H1 (cell line): ENCODE measurements around the gene INAFM2. TPM values are rescaled to one million over a fixed set of nuclear protein-coding genes. Genes with fewer than 3 reads are reported as not detected.

Experiments used
- CTCF ChIA-PET: fragments of 300-600 bp; sonication (Branson Sonifier 250); formaldehyde crosslinking; loops from one replicate; lab custom pipeline; 2021; ENCODE audit not compliant: partially characterized antibody; lab: Charles Lee
- POLR2A ChIA-PET: fragments of 300-600 bp; sonication (Branson Sonifier 250); formaldehyde crosslinking; loops from one replicate; lab custom pipeline; 2021; ENCODE audit warnings: inconsistent platforms; ENCODE audit not compliant: partially characterized antibody; lab: Charles Lee
- DNase-seq, 2 experiments: peaks; one replicate each; pipeline versions ENCODE4 v3.0.0 to v3.0.0-alpha.2; 2010 to 2022; ENCODE audit warnings: low spot score in 2 of 2, low read depth in 1 of 2, mixed read lengths in 1 of 2
- FAIRE-seq: peaks from 2 replicates; lab custom pipeline; 2011; peaks lifted over from hg19 to GRCh38; lab: Jason Lieb, UNC
- H2AFZ ChIP-seq: 2 replicates; pipeline ENCODE4 v1.8.1; 2012; ENCODE audit warnings: low read length, inconsistent platforms
- H2AK5ac ChIP-seq: 2 replicates; pipeline ENCODE4 v1.6.1; 2013; ENCODE audit warnings: low read depth, low read length
- H2BK120ac ChIP-seq: replicated peaks from 2 replicates; pipeline ENCODE3; 2013; ENCODE audit warnings: low read depth, low read length, inconsistent platforms
- H2BK12ac ChIP-seq: 2 replicates; pipeline ENCODE4 v1.6.1; 2013; ENCODE audit warnings: low read depth, low read length
- H2BK15ac ChIP-seq: 2 replicates; pipeline ENCODE4 v1.6.1; 2013; ENCODE audit warnings: low read length
- H2BK20ac ChIP-seq: 2 replicates; pipeline ENCODE4 v1.6.1; 2013; ENCODE audit warnings: low read length
- H2BK5ac ChIP-seq: 2 replicates; pipeline ENCODE4 v1.6.1; 2013; ENCODE audit warnings: low read depth, low read length
- H3K14ac ChIP-seq: 2 replicates; pipeline ENCODE4 v1.6.1; 2013; ENCODE audit warnings: inconsistent platforms; ENCODE audit not compliant: insufficient read length
- H3K18ac ChIP-seq: 2 replicates; pipeline ENCODE4 v1.6.1; 2013; ENCODE audit warnings: low read length; ENCODE audit errors: extremely low read depth
- H3K23ac ChIP-seq: 2 replicates; pipeline ENCODE4 v1.6.1; 2013; ENCODE audit warnings: inconsistent platforms; ENCODE audit not compliant: insufficient read length
- H3K23me2 ChIP-seq: 2 replicates; pipeline ENCODE4 v1.6.1; 2013; ENCODE audit warnings: low read depth, low read length
- H3K27ac ChIP-seq: 2 replicates; pipeline ENCODE4 v1.6.1; 2011; ENCODE audit warnings: low read depth, low read length, inconsistent platforms
- H3K27me3 ChIP-seq, 4 experiments: replicated peaks in 1 of 4; 1 replicate in 1 of 4; 2 replicates in 3 of 4; pipeline versions ENCODE4 v1.6.1 to v1.8.1; 2011 to 2013; ENCODE audit warnings: low read length in 3 of 4, mild to moderate bottlenecking in 3 of 4, inconsistent platforms in 2 of 4, mixed read lengths in 2 of 4, moderate library complexity in 1 of 4; ENCODE audit not compliant: control insufficient read depth in 3 of 4, insufficient read depth in 3 of 4; ENCODE audit errors: extremely low read depth in 1 of 4
- H3K36me3 ChIP-seq, 4 experiments: 2 replicates each; pipeline versions ENCODE4 v1.6.1 to v1.8.1; 2011 to 2013; ENCODE audit warnings: mild to moderate bottlenecking in 4 of 4, low read length in 3 of 4, moderate library complexity in 2 of 4, control low read depth in 1 of 4, inconsistent platforms in 1 of 4; ENCODE audit not compliant: insufficient read depth in 4 of 4, control insufficient read depth in 2 of 4
- H3K4ac ChIP-seq: replicated peaks from 2 replicates; pipeline ENCODE3; 2013; ENCODE audit warnings: low read length, low read depth, mixed read lengths, inconsistent platforms; ENCODE audit not compliant: insufficient read length
- H3K4me1 ChIP-seq, 4 experiments: replicated peaks in 1 of 4; 1 replicate in 1 of 4; 2 replicates in 3 of 4; pipeline versions ENCODE4 v1.6.1 to v1.8.1; 2011 to 2013; ENCODE audit warnings: low read length in 3 of 4, inconsistent platforms in 2 of 4, mixed read lengths in 1 of 4; ENCODE audit not compliant: insufficient read depth in 4 of 4, control insufficient read depth in 3 of 4
- H3K4me2 ChIP-seq, 2 experiments: 2 replicates each; pipeline versions ENCODE4 v1.6.1 to v1.8.1; 2011 to 2013; ENCODE audit warnings: low read depth in 2 of 2, low read length in 2 of 2, control low read depth in 1 of 2, inconsistent platforms in 1 of 2, mild to moderate bottlenecking in 1 of 2; ENCODE audit not compliant: insufficient read depth in 1 of 2
- H3K4me3 ChIP-seq, 4 experiments: fragments of 200-600, 300-600 bp in 1 of 4; sonication (generic), shearing (Covaris generic), sonication (Bioruptor Twin) in 1 of 4; 2 replicates each; pipeline versions ENCODE4 v1.5.1 to v1.8.1; 2011 to 2016; ENCODE audit warnings: low read length in 4 of 4, low read depth in 3 of 4, control low read depth in 2 of 4, inconsistent platforms in 2 of 4, mild to moderate bottlenecking in 2 of 4, mixed read lengths in 1 of 4, moderate library complexity in 1 of 4; ENCODE audit not compliant: insufficient read depth in 2 of 4; ENCODE audit errors: extremely low read depth in 1 of 4
- H3K56ac ChIP-seq: replicated peaks from 2 replicates; pipeline ENCODE3; 2013; ENCODE audit warnings: low read depth, mild to moderate bottlenecking, mixed read lengths, low read length, inconsistent platforms; ENCODE audit not compliant: insufficient read length
- H3K79me1 ChIP-seq: 2 replicates; pipeline ENCODE4 v1.6.1; 2013; ENCODE audit warnings: low read depth, low read length, control low read depth
- H3K79me2 ChIP-seq, 2 experiments: 2 replicates each; pipeline versions ENCODE4 v1.6.1 to v1.8.1; 2012 to 2013; ENCODE audit warnings: low read length in 2 of 2, mild to moderate bottlenecking in 2 of 2, inconsistent platforms in 1 of 2; ENCODE audit not compliant: insufficient read depth in 2 of 2, control insufficient read depth in 1 of 2
- H3K9ac ChIP-seq, 4 experiments: replicated peaks in 1 of 4; 1 replicate in 1 of 4; 2 replicates in 3 of 4; pipeline versions ENCODE4 v1.6.1 to v1.8.1; 2011 to 2013; ENCODE audit warnings: low read depth in 3 of 4, low read length in 3 of 4, control low read depth in 2 of 4, mild to moderate bottlenecking in 2 of 4, moderate library complexity in 2 of 4, inconsistent platforms in 1 of 4; ENCODE audit errors: extremely low read depth in 1 of 4
- H3K9me3 ChIP-seq, 2 experiments: 2 replicates each; pipeline versions ENCODE4 v1.6.1 to v1.8.1; 2012 to 2013; ENCODE audit warnings: mild to moderate bottlenecking in 2 of 2, moderate library complexity in 2 of 2, control low read depth in 1 of 2, inconsistent platforms in 1 of 2, low read depth in 1 of 2, low read length in 1 of 2, mixed read lengths in 1 of 2; ENCODE audit not compliant: insufficient read depth in 2 of 2
- H4K20me1 ChIP-seq, 2 experiments: replicated peaks in 1 of 2; 2 replicates each; pipeline versions ENCODE3 to v1.8.1; 2011 to 2013; ENCODE audit warnings: inconsistent platforms in 2 of 2, low read length in 2 of 2, mild to moderate bottlenecking in 1 of 2; ENCODE audit not compliant: insufficient read depth in 2 of 2, control insufficient read depth in 1 of 2
- H4K5ac ChIP-seq: 2 replicates; pipeline ENCODE4 v1.6.1; 2013; ENCODE audit warnings: low read length, low read depth, mixed read lengths, inconsistent platforms; ENCODE audit not compliant: insufficient read length
- H4K8ac ChIP-seq: 2 replicates; pipeline ENCODE4 v1.8.0; 2013; ENCODE audit warnings: mild to moderate bottlenecking, moderate library complexity, low read length, inconsistent platforms; ENCODE audit not compliant: insufficient read depth; ENCODE audit errors: extremely low read depth
- H4K91ac ChIP-seq: replicated peaks from 2 replicates; pipeline ENCODE3; 2013; ENCODE audit warnings: low read length, mixed read lengths, inconsistent platforms; ENCODE audit not compliant: insufficient read length
- ASH2L ChIP-seq: fragments of 200-600, 300-600 bp; sonication (generic); IDR thresholded peaks from one replicate; pipeline ENCODE4 v1.7.1; 2017; ENCODE audit warnings: low read length
- GTF2F1 ChIP-seq: IDR thresholded peaks from 2 replicates; pipeline ENCODE4 v1.6.1; 2012; ENCODE audit warnings: low read depth, low read length, improper control_type of control experiment, borderline replicate concordance
- HDAC6 ChIP-seq: IDR thresholded peaks from one replicate; pipeline ENCODE4 v1.7.1; 2012; ENCODE audit warnings: low read depth, mild to moderate bottlenecking, inconsistent platforms, low read length, moderate library complexity
- MAFK ChIP-seq: IDR thresholded peaks from 2 replicates; pipeline ENCODE4 v1.6.1; 2012; ENCODE audit warnings: low read depth, mild to moderate bottlenecking, improper control_type of control experiment, low read length
- RAD21 ChIP-seq, 2 experiments: IDR thresholded peaks in 1 of 2; conservative IDR thresholded peaks in 1 of 2; 2 replicates each; pipeline ENCODE4 v1.6.1; 2011; ENCODE audit warnings: low read depth in 2 of 2, low read length in 2 of 2, improper control_type of control experiment in 1 of 2, inconsistent platforms in 1 of 2, mild to moderate bottlenecking in 1 of 2, moderate library complexity in 1 of 2
- RBBP5 ChIP-seq: IDR thresholded peaks from 2 replicates; pipeline ENCODE4 v1.7.1; 2012; ENCODE audit warnings: low read depth, mild to moderate bottlenecking, inconsistent platforms, low read length, moderate library complexity, borderline replicate concordance
- SAP30 ChIP-seq: fragments of 300-600 bp; sonication (generic); IDR thresholded peaks from 2 replicates; pipeline ENCODE4 v1.7.1; 2012; ENCODE audit warnings: low read length, moderate library complexity, mild to moderate bottlenecking, inconsistent platforms; ENCODE audit not compliant: insufficient read depth, insufficient replicate concordance
- SP1 ChIP-seq: IDR thresholded peaks from 2 replicates; pipeline ENCODE4 v1.6.1; 2011; ENCODE audit warnings: low read depth, low read length
- SP4 ChIP-seq: IDR thresholded peaks from 2 replicates; pipeline ENCODE4 v1.6.1; 2012; ENCODE audit warnings: low read length, inconsistent platforms
- SRF ChIP-seq: IDR thresholded peaks from 2 replicates; pipeline ENCODE4 v1.6.1; 2011; ENCODE audit warnings: mild to moderate bottlenecking, low read depth, low read length, moderate library complexity
- TCF12 ChIP-seq: IDR thresholded peaks from 2 replicates; pipeline ENCODE4 v1.6.1; 2011; ENCODE audit warnings: low read depth, mild to moderate bottlenecking, low read length
- WGBS, 2 experiments: shearing (Covaris generic) in 1 of 2; methylation state at CpG; one replicate each; pipeline versions ENCODE4 v1.1.6 to v1.1.7; 2013 to 2015; ENCODE audit warnings: low lambda C conversion rate in 2 of 2, mixed read lengths in 2 of 2, inconsistent platforms in 1 of 2, low coverage in 1 of 2, missing lambda C conversion rate in 1 of 2; ENCODE audit not compliant: insufficient replicate concordance in 2 of 2, insufficient coverage in 1 of 2, insufficient read length in 1 of 2; ENCODE audit errors: extremely low coverage in 1 of 2, missing lambda C conversion rate in 1 of 2; 5-methylcytosine and 5-hydroxymethylcytosine counted together
- polyA plus RNA-seq, 7 experiments: library from polyadenylated mRNA; depleted of rRNA in 3 of 7; stranded (reverse) in 5 of 7; unstranded in 2 of 7; fragments of >200 nt in 5 of 7; fragments of 200-250 nt in 2 of 7; gene quantifications; 1 replicate in 5 of 7; 2 replicates in 1 of 7; 4 replicates in 1 of 7; pipeline versions ENCODE4 v1.2.1 to v1.2.3, GENCODE V29; 2011 to 2013; ENCODE audit warnings: missing spikeins in 2 of 7, mixed read lengths in 2 of 7
- total RNA-seq: library from RNA; stranded (reverse); fragmentation: NEBNext Ultra II Directional; extraction: Animal tissue kit (Norgen Biotek cat#: 25700); gene quantifications from 2 replicates; pipeline ENCODE4 v1.2.1, GENCODE V29; 2021
- TF ChIP-seq, protein P1 (sequence below): IDR thresholded peaks from 2 replicates; pipeline ENCODE4 v1.6.1; 2012; ENCODE audit warnings: low read length, inconsistent platforms

INAFM2 gene
- total and polyA plus RNA-seq, 2 of the 8 experiments (the other 6 are each of a cell fraction or from before 2014, with no cell fraction given): 15.3 to 35.1 TPM

DNA sequence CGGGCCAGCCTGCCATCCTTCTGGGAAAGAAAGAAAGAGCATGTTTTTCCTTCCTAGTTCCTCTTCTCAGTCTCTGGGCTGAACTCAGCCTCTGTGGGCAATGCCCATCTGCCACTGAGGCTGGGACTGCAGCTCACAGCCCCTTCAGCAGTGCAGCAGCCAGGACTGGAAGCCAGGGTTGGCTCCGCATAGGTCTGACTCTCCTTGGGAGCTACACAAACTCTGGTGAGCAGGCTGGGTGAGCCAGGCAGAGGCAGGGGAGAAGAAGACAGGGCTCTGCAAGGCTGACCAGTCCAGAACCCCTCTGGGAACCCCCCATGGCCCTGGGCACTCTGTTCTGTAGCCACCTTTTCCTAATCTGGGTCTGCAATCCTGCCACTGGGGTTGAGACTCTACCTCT is 38.1 kb downstream of the INAFM2 start:
- CTCF ChIA-PET: interaction anchor here (13.4 kb wide), 1 partner anchor 14 kb away, joined by 452 read pairs; the partner anchor contains the start of genes CCDC9B, DISP2 and PHGR1
- DNase-seq (no peak), FAIRE-seq (no peak)
- Histone ChIP-seq H4K5ac (no peak overlapping the region), H3K4me2 (no peak overlapping the region), H3K27me3 (peaks cover 0 to 19% (median 7%) of the 10 kb centered on the region in 4 experiments; a peak in 4 of 7 replicates), H3K9me3 (no peaks in the 10 kb centered on the region), H2AFZ (no peak overlapping the region), H2BK15ac (no peak overlapping the region), H4K20me1 (peaks cover 0 to 2% of the 10 kb centered on the region in 2 experiments), H2BK5ac (no peak overlapping the region), H4K91ac (no peak overlapping the region), H2BK20ac (no peak overlapping the region), H3K79me2 (no peaks in the 10 kb centered on the region), H3K4ac (no peak overlapping the region), H3K27ac (no peak overlapping the region), H2BK12ac (no peak overlapping the region), H4K8ac (no peak overlapping the region), H2AK5ac (no peak overlapping the region), H3K4me3 (no peak overlapping the region), H3K79me1 (no peaks in the 10 kb centered on the region), H2BK120ac (no peak overlapping the region), H3K23ac (no peak overlapping the region), H3K36me3 (no peaks in the 10 kb centered on the region), H3K18ac (no peak overlapping the region), H3K4me1 (peaks cover 0 to 10% (median 6%) of the 10 kb centered on the region in 4 experiments; a peak in 6 of 7 replicates), H3K23me2 (peaks cover 9% of the 10 kb centered on the region), H3K9ac (no peak overlapping the region), H3K14ac (no peak overlapping the region), H3K56ac (no peak overlapping the region)
- 85% methylated on average over 2 of the region's 2 CpGs; no CpG with 5 or more reads in 1 of the 2 experiments for whole genome bisulfite sequencing, 2 experiments
- POLR2A ChIA-PET: interaction anchor here (1.3 to 1.6 kb wide), 2 partner anchors 21 to 49 kb away, joined by 3 read pairs; partner anchors contain the start of gene KNSTRN
- TF ChIP-seq SP4: no peak
- TF ChIP-seq MAFK: no peak
- TF ChIP-seq GTF2F1: no peak
- no peak for TF ChIP-seq SRF
- TF ChIP-seq, protein P1, sequence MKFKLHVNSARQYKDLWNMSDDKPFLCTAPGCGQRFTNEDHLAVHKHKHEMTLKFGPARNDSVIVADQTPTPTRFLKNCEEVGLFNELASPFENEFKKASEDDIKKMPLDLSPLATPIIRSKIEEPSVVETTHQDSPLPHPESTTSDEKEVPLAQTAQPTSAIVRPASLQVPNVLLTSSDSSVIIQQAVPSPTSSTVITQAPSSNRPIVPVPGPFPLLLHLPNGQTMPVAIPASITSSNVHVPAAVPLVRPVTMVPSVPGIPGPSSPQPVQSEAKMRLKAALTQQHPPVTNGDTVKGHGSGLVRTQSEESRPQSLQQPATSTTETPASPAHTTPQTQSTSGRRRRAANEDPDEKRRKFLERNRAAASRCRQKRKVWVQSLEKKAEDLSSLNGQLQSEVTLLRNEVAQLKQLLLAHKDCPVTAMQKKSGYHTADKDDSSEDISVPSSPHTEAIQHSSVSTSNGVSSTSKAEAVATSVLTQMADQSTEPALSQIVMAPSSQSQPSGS: no peak
- no peak for TF ChIP-seq ASH2L
- no peak for TF ChIP-seq SP1
- no peak for TF ChIP-seq RBBP5
- TF ChIP-seq TCF12: no peak
- no peak for TF ChIP-seq RAD21 (IDR thresholded peaks at IDR 0.05 in 1 of 2, conservative IDR thresholded peaks at IDR 0.05 in 1 of 2; ENCODE audit: low read depth in 2 of 2, low read length in 2 of 2)
- no peak for TF ChIP-seq SAP30
- TF ChIP-seq HDAC6: no peak
